AG09319 (cell line): ENCODE results near the gene DDX18.

Experiments used
- DNase-seq: peaks from one replicate; pipeline ENCODE4 v3.0.0-alpha.2; 2010; ENCODE audit warnings: low read depth; ENCODE audit errors: extremely low read depth
- CTCF ChIP-seq: IDR thresholded peaks from 2 replicates; pipeline ENCODE4 v1.5.1; 2011; ENCODE audit warnings: low read depth, mild to moderate bottlenecking, inconsistent platforms, low read length, moderate library complexity

DDX18 gene

GRCh38 chr2:117862459-117862858 lies 48.0 kb downstream of the DDX18 start:
- no peak for TF ChIP-seq CTCF
- no peak for DNase-seq

- TF ChIP-seq CTCF, result no peak
- no peak for DNase-seq
Measured at GRCh38 chr2:117875786-117876185, 61.3 kb downstream of the DDX18 start.

GRCh38 chr2:117879003-117879402 lies 64.5 kb downstream of the DDX18 start:
- TF ChIP-seq CTCF, result no peak

More at GRCh38 chr2:117879003-117879402, 64.5 kb downstream of the DDX18 start:
- no peak for DNase-seq
